T-cell (primary cell): ENCODE data around the gene PTF1A. TPM values are rescaled to one million over a fixed set of nuclear protein-coding genes. Genes with fewer than 3 reads are reported as not detected.

Source experiments
- ATAC-seq, 4 experiments: fragments of 200-7000 bp in 3 of 4; fragments of 150-1000 bp in 1 of 4; cut with Tn5 transposase; replicated peaks in 1 of 4; 1 replicate in 3 of 4; 2 replicates in 1 of 4; pipeline ENCODE4 v1.10.0; 2021; ENCODE audit warnings: moderate library complexity in 3 of 4, mild to moderate bottlenecking in 2 of 4, moderate number of reproducible peaks in 1 of 4
- CTCF ChIA-PET, 2 donors: fragments of 300-600 bp; sonication (Branson Sonifier 250); formaldehyde crosslinking; loops; one replicate each; lab custom pipeline; 2022; ENCODE audit warnings: antibody characterized with exemption in 2 of 2; lab: Charles Lee
- POLR2A ChIA-PET, 2 donors: fragments of 300-600 bp; sonication (Branson Sonifier 250); formaldehyde crosslinking; loops; one replicate each; lab custom pipeline; 2022; ENCODE audit warnings: antibody characterized with exemption in 2 of 2; lab: Charles Lee
- DNase-seq, 35 experiments: peaks; one replicate each; pipeline versions ENCODE4 v3.0.0 to v3.0.0-alpha.2; 2013 to 2023
- H3K27ac ChIP-seq: one replicate; pipeline ENCODE4 v1.5.1; 2013; ENCODE audit warnings: low read length
- H3K27me3 ChIP-seq, 2 experiments: replicated peaks in 1 of 2; 1 replicate in 1 of 2; 2 replicates in 1 of 2; pipeline versions ENCODE4 v1.6.1 to v1.7.0; 2013; ENCODE audit warnings: low read length in 1 of 2, mixed read lengths in 1 of 2; ENCODE audit not compliant: control insufficient read depth in 2 of 2, insufficient read depth in 2 of 2; ENCODE audit errors: extremely low read depth in 1 of 2
- H3K36me3 ChIP-seq, 2 donors: 1 replicate in 1 of 2; 2 replicates in 1 of 2; pipeline versions ENCODE4 v1.6.1 to v1.7.0; 2013; ENCODE audit warnings: low read length in 1 of 2; ENCODE audit not compliant: control insufficient read depth in 2 of 2, insufficient read depth in 1 of 2; ENCODE audit errors: extremely low read depth in 1 of 2
- H3K4me1 ChIP-seq, 2 experiments: 1 replicate in 1 of 2; 2 replicates in 1 of 2; pipeline versions ENCODE4 v1.6.1 to v1.7.0; 2013; ENCODE audit warnings: low read length in 2 of 2, mixed read lengths in 1 of 2; ENCODE audit not compliant: insufficient read depth in 2 of 2, control insufficient read depth in 1 of 2; ENCODE audit errors: extremely low read depth in 1 of 2
- H3K4me3 ChIP-seq, 2 donors: 1 replicate in 1 of 2; 2 replicates in 1 of 2; pipeline versions ENCODE4 v1.5.1 to v1.7.0; 2013; ENCODE audit warnings: mild to moderate bottlenecking in 2 of 2, low read length in 1 of 2, moderate library complexity in 1 of 2; ENCODE audit not compliant: control insufficient read depth in 1 of 2; ENCODE audit errors: extremely low read depth in 1 of 2
- H3K9me3 ChIP-seq: 2 replicates; pipeline ENCODE4 v1.7.0; 2013
- H3K27ac Mint-ChIP-seq, 2 donors: one replicate each; pipeline ENCODE4 v1.8.0; 2020 to 2021; ENCODE audit warnings: mild to moderate bottlenecking in 2 of 2, mixed read lengths in 2 of 2
- H3K27me3 Mint-ChIP-seq, 2 donors: one replicate each; pipeline ENCODE4 v1.8.0; 2021 to 2022; ENCODE audit warnings: mixed read lengths in 2 of 2
- H3K36me3 Mint-ChIP-seq: one replicate; pipeline ENCODE4 v1.8.0; 2021; ENCODE audit warnings: mixed read lengths
- H3K4me1 Mint-ChIP-seq, 3 donors: one replicate each; pipeline ENCODE4 v1.8.0; 2020 to 2022; ENCODE audit warnings: mixed read lengths in 3 of 3, mild to moderate bottlenecking in 1 of 3
- H3K4me3 Mint-ChIP-seq, 3 donors: one replicate each; pipeline ENCODE4 v1.8.0; 2020 to 2022; ENCODE audit warnings: mild to moderate bottlenecking in 3 of 3, mixed read lengths in 3 of 3, moderate library complexity in 3 of 3
- H3K9me3 Mint-ChIP-seq, 3 donors: one replicate each; pipeline ENCODE4 v1.8.0; 2020 to 2022; ENCODE audit warnings: mixed read lengths in 3 of 3
- WGBS: methylation state at CpG from one replicate; pipeline ENCODE4 v1.1.5; 2013; ENCODE audit warnings: missing lambda C conversion rate; ENCODE audit not compliant: insufficient coverage; 5-methylcytosine and 5-hydroxymethylcytosine counted together
- total RNA-seq, 35 experiments: library from RNA in 6 of 35; stranded (reverse) in 6 of 35; fragments of 120-200 nt in 1 of 35; gene quantifications; one replicate each; pipeline versions ENCODE4 v1.2.1 to v1.2.4 and lab custom pipeline; 2013 to 2026

PTF1A gene
- total RNA-seq, 5 donors from 2014 or later (not counting 1 experiment from before 2014, with no cell fraction given), result not detected

GRCh38 chr10:23186178-23186577 is 5.9 kb upstream of the PTF1A start:
- Mint-ChIP-seq H3K4me1 (peaks cover 0 to 3% (median 2%) of the 10 kb centered on the region in 3 donors), H3K27ac (no peak overlapping the region), H3K4me3 (no peak overlapping the region), H3K36me3 (no peaks in the 10 kb centered on the region), H3K9me3 (no peaks in the 10 kb centered on the region), H3K27me3 (peaks cover 51% of the 10 kb centered on the region in 2 donors)
- no peak for ATAC-seq
- ChIA-PET POLR2A (no interaction called here), CTCF (interaction anchor here in 1 of 2 donors (0.7 kb wide), 1 partner anchor 105 kb away, joined by 3 read pairs; no protein-coding TSS in a partner anchor)
- WGBS, result 46% methylated on average over 5 of the region's 7 CpGs
- Histone ChIP-seq H3K4me1 (no peaks in the 10 kb centered on the region), H3K4me3 (no peak overlapping the region), H3K27me3 (peaks cover 9 to 35% of the 10 kb centered on the region in 2 experiments), H3K36me3 (no peaks in the 10 kb centered on the region), H3K9me3 (no peaks in the 10 kb centered on the region), H3K27ac (no peak overlapping the region)
- no peak for DNase-seq

DNA sequence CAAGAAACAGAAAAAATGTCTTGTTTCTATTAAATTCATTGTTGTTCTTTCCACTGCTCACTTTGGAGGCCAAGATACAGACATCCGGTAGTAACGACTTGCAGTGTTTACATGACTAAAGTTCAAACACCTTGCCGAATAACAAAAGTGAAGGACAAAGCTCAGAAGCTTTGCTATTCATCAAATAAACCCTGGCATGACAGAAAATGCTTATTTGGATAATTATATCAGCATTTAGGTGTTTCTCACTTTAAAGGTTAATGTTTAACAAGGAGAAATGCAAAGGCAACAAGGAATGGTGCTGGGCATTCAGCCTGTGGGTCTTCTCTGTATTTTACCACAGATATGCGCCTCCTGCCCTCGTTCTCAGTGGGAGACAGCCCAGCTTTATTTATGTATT is 5.4 kb upstream of the PTF1A start:
- DNase-seq (no peak), ATAC-seq (no peak)
- peaks cover 9 to 40% of the 10 kb centered on the region in 2 experiments for H3K27me3 ChIP-seq
- H3K4me3 Mint-ChIP-seq, result no peak overlapping the region
- no peaks in the 10 kb centered on the region for H3K9me3 ChIP-seq
- ChIA-PET CTCF (interaction anchor here in 1 of 2 donors (0.5 to 0.7 kb wide), 2 partner anchors 104 to 684 kb away, joined by 3 to 4 read pairs; no protein-coding TSS in a partner anchor), POLR2A (no interaction called here)
- H3K4me1 Mint-ChIP-seq, result peaks cover 0 to 3% (median 2%) of the 10 kb centered on the region in 3 donors
- no peaks in the 10 kb centered on the region for H3K36me3 ChIP-seq
- H3K4me3 ChIP-seq, result no peak overlapping the region
- WGBS, result 29% methylated on average over 2 of the region's 5 CpGs
- H3K9me3 Mint-ChIP-seq, result no peaks in the 10 kb centered on the region
- H3K4me1 ChIP-seq, result no peaks in the 10 kb centered on the region
- no peak overlapping the region for H3K27ac Mint-ChIP-seq
- H3K27ac ChIP-seq, result no peak overlapping the region
- no peaks in the 10 kb centered on the region for H3K36me3 Mint-ChIP-seq
- peaks cover 51 to 54% of the 10 kb centered on the region in 2 donors for H3K27me3 Mint-ChIP-seq

- no peak for DNase-seq
- ChIA-PET CTCF (interaction anchor here in 1 of 2 donors (0.7 kb wide), 1 partner anchor 104 kb away, joined by 3 read pairs; no protein-coding TSS in a partner anchor), POLR2A (no interaction called here)
- Histone ChIP-seq H3K36me3 (no peaks in the 10 kb centered on the region), H3K27me3 (peaks cover 9 to 40% of the 10 kb centered on the region in 2 experiments), H3K9me3 (no peaks in the 10 kb centered on the region), H3K4me1 (no peaks in the 10 kb centered on the region), H3K27ac (no peak overlapping the region), H3K4me3 (no peak overlapping the region)
- H3K27ac Mint-ChIP-seq, result no peak overlapping the region
- H3K4me3 Mint-ChIP-seq, result no peak overlapping the region
- WGBS, result 60% methylated on average over 1 of the region's 1 CpG
- peaks cover 0 to 3% (median 2%) of the 10 kb centered on the region in 3 donors for H3K4me1 Mint-ChIP-seq
- peaks cover 47 to 49% of the 10 kb centered on the region in 2 donors for H3K27me3 Mint-ChIP-seq
- no peaks in the 10 kb centered on the region for H3K36me3 Mint-ChIP-seq
- no peak for ATAC-seq
- H3K9me3 Mint-ChIP-seq, result no peaks in the 10 kb centered on the region
These were observed 5.0 kb upstream of the PTF1A start for GRCh38 chr10:23187155-23187554.

- CTCF ChIA-PET, result no interaction called here
- WGBS, result no CpG with 5 or more reads among the region's 5 CpGs
- Histone ChIP-seq H3K36me3 (no peaks in the 10 kb centered on the region), H3K9me3 (no peaks in the 10 kb centered on the region), H3K27ac (no peak overlapping the region), H3K4me3 (no peak overlapping the region), H3K27me3 (peaks cover 12 to 40% of the 10 kb centered on the region in 2 experiments), H3K4me1 (no peaks in the 10 kb centered on the region)
- H3K27me3 Mint-ChIP-seq, result peaks cover 47 to 49% of the 10 kb centered on the region in 2 donors
- H3K9me3 Mint-ChIP-seq, result no peaks in the 10 kb centered on the region
- peaks cover 0 to 6% (median 4%) of the 10 kb centered on the region in 3 donors for H3K4me1 Mint-ChIP-seq
- no peak overlapping the region for H3K4me3 Mint-ChIP-seq
- H3K27ac Mint-ChIP-seq, result no peak overlapping the region
- POLR2A ChIA-PET, result no interaction called here
- H3K36me3 Mint-ChIP-seq, result no peaks in the 10 kb centered on the region
- no peak for ATAC-seq
- no peak for DNase-seq
These were observed 3.1 kb upstream of the PTF1A start for GRCh38 chr10:23189024-23189423.

- peaks cover 0 to 8% (median 7%) of the 10 kb centered on the region in 3 donors for H3K4me1 Mint-ChIP-seq
- WGBS, result 6% methylated on average over 27 of the region's 36 CpGs
- Histone ChIP-seq H3K4me3 (no peak overlapping the region), H3K4me1 (no peaks in the 10 kb centered on the region), H3K27me3 (peaks cover 14 to 57% of the 10 kb centered on the region in 2 experiments), H3K36me3 (no peaks in the 10 kb centered on the region), H3K9me3 (no peaks in the 10 kb centered on the region), H3K27ac (no peak overlapping the region)
- POLR2A ChIA-PET, result no interaction called here
- no peak overlapping the region for H3K27ac Mint-ChIP-seq
- H3K9me3 Mint-ChIP-seq, result no peaks in the 10 kb centered on the region
- no peak for DNase-seq
- no peak overlapping the region for H3K4me3 Mint-ChIP-seq
- peaks cover 52 to 64% of the 10 kb centered on the region in 2 donors for H3K27me3 Mint-ChIP-seq
- no peak for ATAC-seq
- H3K36me3 Mint-ChIP-seq, result no peaks in the 10 kb centered on the region
- CTCF ChIA-PET, result no interaction called here
These were observed 994 bp upstream of the PTF1A start for GRCh38 chr10:23190872-23191763.

DNA sequence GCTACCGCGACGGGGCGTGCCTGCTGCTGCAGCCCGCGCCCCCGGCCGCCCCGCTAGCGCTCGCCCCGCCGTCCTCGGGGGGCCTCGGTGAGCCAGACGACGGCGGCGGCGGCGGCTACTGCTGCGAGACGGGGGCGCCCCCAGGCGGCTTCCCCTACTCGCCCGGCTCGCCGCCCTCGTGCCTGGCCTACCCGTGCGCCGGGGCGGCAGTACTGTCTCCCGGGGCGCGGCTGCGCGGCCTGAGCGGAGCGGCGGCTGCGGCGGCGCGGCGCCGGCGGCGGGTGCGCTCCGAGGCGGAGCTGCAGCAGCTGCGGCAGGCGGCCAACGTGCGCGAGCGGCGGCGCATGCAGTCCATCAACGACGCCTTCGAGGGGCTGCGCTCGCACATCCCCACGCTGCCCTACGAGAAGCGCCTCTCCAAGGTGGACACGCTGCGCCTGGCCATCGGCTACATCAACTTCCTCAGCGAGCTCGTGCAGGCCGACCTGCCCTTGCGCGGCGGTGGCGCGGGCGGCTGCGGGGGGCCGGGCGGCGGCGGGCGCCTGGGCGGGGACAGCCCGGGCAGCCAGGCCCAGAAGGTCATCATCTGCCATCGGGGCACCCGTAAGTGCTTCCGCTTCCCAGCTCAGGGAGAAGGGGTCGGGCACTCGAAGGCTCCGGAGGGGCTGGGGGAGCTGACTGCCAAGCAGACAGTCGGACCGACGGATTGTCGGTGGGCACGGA is 761 bp downstream of the PTF1A start:
- POLR2A ChIA-PET, result no interaction called here
- H3K36me3 Mint-ChIP-seq, result no peaks in the 10 kb centered on the region
- Histone ChIP-seq H3K9me3 (no peaks in the 10 kb centered on the region), H3K36me3 (no peaks in the 10 kb centered on the region), H3K4me1 (no peaks in the 10 kb centered on the region), H3K4me3 (no peak overlapping the region), H3K27ac (no peak overlapping the region), H3K27me3 (peaks cover 16 to 67% of the 10 kb centered on the region in 2 experiments)
- H3K4me3 Mint-ChIP-seq, result no peak overlapping the region
- DNase-seq (no peak), ATAC-seq (no peak)
- no peak overlapping the region for H3K27ac Mint-ChIP-seq
- H3K4me1 Mint-ChIP-seq, result peaks cover 0 to 8% (median 7%) of the 10 kb centered on the region in 3 donors
- WGBS, result 5% methylated on average over 100 of the region's 100 CpGs
- H3K27me3 Mint-ChIP-seq, result peaks cover 55 to 68% of the 10 kb centered on the region in 2 donors
- H3K9me3 Mint-ChIP-seq, result no peaks in the 10 kb centered on the region
- CTCF ChIA-PET, result interaction anchor here in 1 of 2 donors (0.7 kb wide), 1 partner anchor 951 kb away, joined by 3 read pairs; no protein-coding TSS in a partner anchor
